GM19099 (cell line): ENCODE data around the gene R3HDM2.

ENCODE experiments used
- POLR2A ChIP-seq: IDR thresholded peaks from 3 replicates; pipeline ENCODE4 v1.6.1; 2011; ENCODE audit warnings: low read depth; ENCODE audit not compliant: insufficient read length; ENCODE audit errors: extremely low read depth

R3HDM2 gene

GRCh38 chr12:57240926-57241401, 189.9 kb downstream of the R3HDM2 start:
- TF ChIP-seq POLR2A: no peak

GRCh38 chr12:57240066-57240921, 190.5 kb downstream of the R3HDM2 start:
- no peak for TF ChIP-seq POLR2A

- no peak for TF ChIP-seq POLR2A
Observed at GRCh38 chr12:57239587-57240065, 191.2 kb downstream of the R3HDM2 start.

DNA sequence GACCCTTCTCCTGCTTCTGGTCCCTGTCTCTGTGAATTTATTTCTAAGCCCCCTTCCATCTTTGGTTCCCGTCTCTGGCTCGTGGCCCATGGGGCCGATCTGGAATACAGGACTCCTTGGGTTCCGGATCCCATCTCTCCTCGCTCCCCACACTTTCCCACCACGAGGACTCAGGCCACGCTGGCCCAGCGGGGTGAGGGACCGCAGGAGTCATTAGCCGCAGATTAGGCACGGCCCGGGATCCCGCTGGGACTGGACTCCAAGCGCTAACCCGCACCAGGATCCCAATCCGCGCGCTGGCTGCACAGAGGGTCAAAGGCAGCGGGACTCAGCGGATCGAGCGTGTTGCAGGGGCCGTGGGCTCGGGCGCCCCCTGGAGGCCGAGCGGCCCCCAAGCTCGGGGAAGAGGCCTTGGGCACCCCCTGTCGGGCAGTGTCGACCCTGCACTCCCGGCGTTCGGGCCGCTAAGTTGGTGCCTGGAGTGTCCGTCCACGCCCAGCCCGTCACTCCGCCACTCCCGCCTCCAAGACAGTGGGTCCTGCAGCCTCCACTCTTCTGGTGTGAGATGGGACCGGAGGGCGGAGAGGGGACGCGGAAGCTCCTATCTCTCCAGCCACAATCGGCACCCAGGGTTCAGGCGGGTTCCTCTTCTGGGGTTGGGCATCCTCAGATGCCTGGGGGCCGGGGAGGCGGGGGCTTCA, 191.8 kb downstream of the R3HDM2 start:
- TF ChIP-seq POLR2A: peak; percentile 48

DNA sequence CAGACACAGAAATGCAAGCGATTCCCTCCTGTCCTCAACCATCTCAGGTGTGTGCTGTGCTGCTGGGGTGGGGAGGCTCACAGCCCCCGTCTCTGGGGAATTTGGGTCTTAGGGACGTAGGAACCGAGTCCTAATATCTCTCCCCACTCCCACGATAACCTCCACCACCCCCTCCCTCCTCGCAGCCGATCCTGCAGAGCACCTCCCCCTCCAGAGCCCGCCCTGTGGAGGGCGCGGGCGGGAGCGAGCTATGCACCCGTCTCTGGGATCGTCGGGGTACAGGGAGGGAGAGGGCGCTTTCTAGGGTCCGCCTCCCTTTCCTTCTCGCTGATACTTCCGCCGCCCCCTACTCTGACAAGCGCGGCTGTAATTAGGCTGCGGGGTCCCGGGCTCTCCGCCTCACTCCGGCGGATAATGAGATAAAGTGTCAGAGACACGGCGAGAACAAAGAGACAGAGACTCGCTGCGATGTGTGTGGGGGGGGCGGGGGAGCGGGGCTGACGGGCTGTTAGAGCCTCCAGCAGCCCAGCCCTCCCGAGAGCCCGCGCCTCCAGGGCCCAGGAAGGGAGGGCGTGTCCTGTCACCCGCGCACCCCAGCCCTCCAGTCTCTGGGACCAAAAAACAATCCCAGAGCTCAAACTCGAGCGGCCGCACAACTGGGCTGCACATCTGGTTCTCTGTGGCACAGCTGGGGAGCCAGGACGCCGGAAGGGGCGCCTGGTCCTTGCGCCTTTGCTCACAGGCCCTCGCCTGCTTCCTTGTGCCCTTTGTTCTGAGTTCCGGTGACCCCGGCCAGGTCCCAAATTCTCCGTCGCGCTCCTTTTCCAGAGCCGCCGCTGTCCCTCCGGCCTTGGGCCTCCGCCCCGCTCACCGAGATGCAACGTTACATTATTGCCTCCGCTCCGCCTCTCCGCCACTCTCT, 192.7 kb downstream of the R3HDM2 start:
- TF ChIP-seq POLR2A: no peak

GRCh38 chr12:57237596-57237931, 193.3 kb downstream of the R3HDM2 start:
- no peak for TF ChIP-seq POLR2A

DNA sequence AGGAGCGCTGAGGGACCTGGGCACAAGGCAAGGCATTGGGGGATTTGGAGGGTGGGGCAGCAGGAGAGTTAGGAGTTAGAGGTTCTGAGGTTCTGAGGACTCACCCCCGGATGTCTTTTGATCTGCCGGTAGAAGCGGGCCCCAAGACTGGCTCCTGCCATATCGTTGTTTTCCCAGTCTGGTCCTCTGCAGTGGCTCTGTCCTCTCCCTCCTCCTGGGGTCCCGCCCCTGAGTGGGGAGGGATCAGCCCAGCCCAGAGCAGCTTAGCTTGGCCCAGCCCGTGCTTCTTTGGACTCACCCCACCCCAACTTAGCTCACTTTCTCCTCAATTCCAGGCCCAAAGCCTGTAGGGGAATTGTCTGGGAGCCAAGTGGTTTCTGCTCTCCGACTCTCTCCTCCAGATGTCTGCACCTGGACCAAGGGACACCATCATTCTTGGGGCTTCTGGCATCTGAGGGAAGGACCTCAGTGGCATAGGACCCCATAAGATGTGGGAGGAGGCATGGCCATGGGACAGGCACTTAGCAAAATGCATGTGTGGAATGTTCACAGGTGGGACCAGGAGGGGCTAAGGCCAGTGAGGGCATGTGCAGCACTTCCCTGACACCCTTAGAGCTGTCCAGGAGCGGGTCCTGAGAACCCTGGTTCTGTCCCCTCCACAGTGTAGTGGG, 193.8 kb downstream of the R3HDM2 start:
- no peak for TF ChIP-seq POLR2A

DNA sequence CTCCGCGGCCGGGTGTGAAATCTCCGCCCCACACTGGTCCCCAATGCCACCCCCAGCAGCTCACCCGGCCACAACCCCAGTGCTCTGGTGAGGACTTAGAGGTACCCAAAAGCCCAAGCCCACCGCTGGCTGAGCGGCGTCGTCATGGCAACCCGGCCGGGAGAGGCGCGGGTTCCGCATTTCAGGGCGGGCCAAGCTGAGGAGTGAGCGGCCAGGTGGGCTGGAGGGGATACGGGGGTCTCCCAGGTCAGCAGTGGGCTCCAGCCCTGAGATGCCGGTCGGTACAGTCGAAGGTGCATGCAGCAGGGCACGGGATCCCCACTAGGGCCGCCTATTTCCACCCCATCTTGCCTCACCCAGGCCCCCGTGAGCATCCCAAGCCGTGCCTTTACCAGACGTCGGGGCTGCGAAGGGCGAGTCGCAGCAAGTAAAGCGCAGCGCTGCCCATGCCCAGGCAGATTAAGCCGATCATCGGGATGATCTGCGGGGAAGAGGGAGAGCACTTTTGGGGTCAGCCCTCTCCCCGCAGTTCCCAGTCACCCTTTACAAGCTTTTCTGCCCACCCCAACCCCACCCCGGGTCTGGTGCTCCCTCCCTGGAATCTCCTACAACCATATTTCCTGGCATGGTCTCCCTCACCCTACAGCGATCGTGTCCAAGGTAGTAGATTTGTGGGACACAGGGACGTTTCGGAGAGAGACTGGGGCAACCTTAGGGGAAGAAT, 194.5 kb downstream of the R3HDM2 start:
- TF ChIP-seq POLR2A: no peak

DNA sequence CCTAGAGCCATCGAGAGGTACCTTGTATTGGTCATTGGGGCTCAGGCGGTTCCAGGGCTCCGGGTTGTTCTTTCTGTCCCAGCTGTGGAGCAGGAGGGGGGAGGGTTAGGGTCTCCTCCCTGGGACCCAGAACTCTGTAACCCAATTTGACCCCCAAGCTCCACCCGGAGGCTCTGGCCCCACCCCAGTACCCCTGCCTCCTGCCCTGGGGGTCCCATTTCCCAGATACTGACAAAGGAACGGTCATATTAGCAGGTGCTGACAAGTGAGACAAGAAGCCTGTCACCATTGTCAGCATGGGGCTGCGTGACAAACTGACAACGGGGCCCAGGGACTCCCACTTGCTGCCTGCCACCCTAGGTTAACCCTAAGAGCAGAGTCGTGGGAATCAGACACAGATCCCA, 195.1 kb downstream of the R3HDM2 start:
- TF ChIP-seq POLR2A: no peak

- TF ChIP-seq POLR2A: peak; percentile 4
Observed at GRCh38 chr12:57235017-57235727, 195.7 kb downstream of the R3HDM2 start.

GRCh38 chr12:57234571-57235016, 196.2 kb downstream of the R3HDM2 start:
- TF ChIP-seq POLR2A: no peak

GRCh38 chr12:57234233-57234570, 196.6 kb downstream of the R3HDM2 start:
- TF ChIP-seq POLR2A: no peak
